ENCODE results near the gene NOTCH1.

NOTCH1 gene

GRCh38 chr9:136493567-136493971 lies 52.3 kb downstream of the NOTCH1 start:
- DNase-seq (ENCODE audit: low read depth, low spot score), result no peak
- H3K27ac ChIP-seq, result no peak overlapping the region

- H3K27ac ChIP-seq, result no peak overlapping the region
- DNase-seq (ENCODE audit: low read depth, low spot score), result no peak
Observed at GRCh38 chr9:136492978-136493522, 52.8 kb downstream of the NOTCH1 start.

GRCh38 chr9:136489731-136490130 lies 56.1 kb downstream of the NOTCH1 start:
- no peak overlapping the region for H3K27ac ChIP-seq
- no peak for DNase-seq (ENCODE audit: low read depth, low spot score)

GRCh38 chr9:136488247-136489214 lies 57.3 kb downstream of the NOTCH1 start:
- H3K27ac ChIP-seq, result no peak overlapping the region
- no peak for DNase-seq (ENCODE audit: low read depth, low spot score)

- H3K27ac ChIP-seq, result no peak overlapping the region
- DNase-seq (ENCODE audit: low read depth, low spot score), result no peak
Observed at GRCh38 chr9:136487672-136488071, 58.2 kb downstream of the NOTCH1 start.

- DNase-seq (ENCODE audit: low read depth, low spot score), result no peak
Observed at GRCh38 chr9:136486823-136487620, 58.8 kb downstream of the NOTCH1 start.

GRCh38 chr9:136486131-136486530 lies 59.7 kb downstream of the NOTCH1 start:
- DNase-seq (ENCODE audit: low read depth, low spot score), result no peak
- no peak overlapping the region for H3K27ac ChIP-seq

More at GRCh38 chr9:136486823-136487620, 58.8 kb downstream of the NOTCH1 start:
- H3K27ac ChIP-seq, result no peak overlapping the region

GRCh38 chr9:136485049-136486045 lies 60.5 kb downstream of the NOTCH1 start:
- no peak for DNase-seq (ENCODE audit: low read depth, low spot score)
- H3K27ac ChIP-seq, result peak overlapping the region; percentile 96

GRCh38 chr9:136484153-136485048 lies 61.4 kb downstream of the NOTCH1 start:
- DNase-seq (ENCODE audit: low read depth, low spot score), result peak; percentile 34
- H3K27ac ChIP-seq, result peak overlapping the region; percentile 96

GRCh38 chr9:136483589-136484152 lies 62.2 kb downstream of the NOTCH1 start:
- peak overlapping the region; percentile 96 for H3K27ac ChIP-seq
- peak; percentile 29 for DNase-seq (ENCODE audit: low read depth, low spot score)

- DNase-seq (ENCODE audit: low read depth, low spot score), result peak; percentile 81
- H3K27ac ChIP-seq, result peak within 1 kb of the TSS; percentile 96
Observed at GRCh38 chr9:136482793-136483588, 62.9 kb downstream of the NOTCH1 start, which contains the start of gene SEC16A. Gene SEC16A (minus strand): TSS chr9:136483040. CDS start chr9:136477615, 5,425 bp downstream.

- H3K27ac ChIP-seq, result peak overlapping the region; percentile 96
- no peak for DNase-seq (ENCODE audit: low read depth, low spot score)
Observed at GRCh38 chr9:136482046-136482792, 63.6 kb downstream of the NOTCH1 start.

GRCh38 chr9:136481558-136481957 lies 64.3 kb downstream of the NOTCH1 start:
- H3K27ac ChIP-seq, result peak overlapping the region; percentile 96
- DNase-seq (ENCODE audit: low read depth, low spot score), result no peak

GRCh38 chr9:136476369-136477150 lies 69.3 kb downstream of the NOTCH1 start:
- no peak overlapping the region for H3K27ac ChIP-seq
- DNase-seq (ENCODE audit: low read depth, low spot score), result no peak

- H3K27ac ChIP-seq, result no peak overlapping the region
- DNase-seq (ENCODE audit: low read depth, low spot score), result no peak
Observed at GRCh38 chr9:136474974-136475865, 70.6 kb downstream of the NOTCH1 start.
